ENCODE results near the gene CPSF2. TPM values are rescaled to one million over a fixed set of nuclear protein-coding genes. Genes with fewer than 3 reads are reported as not detected.

Gene CPSF2
- total and polyA plus RNA-seq, 2 of the 13 experiments (the other 11 are each of a cell fraction or from before 2014, with no cell fraction given) = 14.3 to 67.9 TPM

- TF ChIP-seq ZNF703 (CRISPR knock-in tag; IDR thresholded peaks at IDR 0.05; ENCODE audit: borderline replicate concordance) (peak; percentile 91), ZUFSP (CRISPR knock-in tag; IDR thresholded peaks at IDR 0.05; ENCODE audit: borderline replicate concordance) (no peak), ZNF724P (CRISPR knock-in tag; IDR thresholded peaks at IDR 0.05; ENCODE audit: borderline replicate concordance) (peak; percentile 83; the same call in 1 of the 2 replicates), POGK (CRISPR knock-in tag; conservative IDR thresholded peaks at IDR 0.05) (0 out of 2 replicates have a peak, but pooled peaks have one; percentile 29), ZNF530 (CRISPR knock-in tag; IDR thresholded peaks at IDR 0.05; ENCODE audit: low read depth) (no peak), ZNF180 (CRISPR knock-in tag; IDR thresholded peaks at IDR 0.05; ENCODE audit: borderline replicate concordance, low read depth) (no peak), ZNF274 (CRISPR knock-in tag; IDR thresholded peaks at IDR 0.05) (0 out of 2 replicates have a peak, but pooled peaks have one; percentile 52), JDP2 (CRISPR knock-in tag; IDR thresholded peaks at IDR 0.05; ENCODE audit: borderline replicate concordance) (no peak), YY1 (IDR thresholded peaks at IDR 0.05; ENCODE audit: insufficient read depth, insufficient replicate concordance, low read depth, low read length) (peak; percentile 98), ZNF580 (CRISPR knock-in tag; IDR thresholded peaks at IDR 0.05; ENCODE audit: borderline replicate concordance, low read depth) (peak; percentile 45; the same call in 1 of the 2 replicates), CREB1 (IDR thresholded peaks at IDR 0.05) (peak; percentile 65), CREB1 (CRISPR knock-in tag; IDR thresholded peaks at IDR 0.05) (no peak), JUNB (CRISPR knock-in tag; IDR thresholded peaks at IDR 0.05; ENCODE audit: borderline replicate concordance) (0 out of 2 replicates have a peak, but pooled peaks have one; percentile 37), GATA4 (IDR thresholded peaks at IDR 0.05; ENCODE audit: borderline replicate concordance, low read depth) (no peak), ZNF382 (CRISPR knock-in tag; IDR thresholded peaks at IDR 0.05; ENCODE audit: borderline replicate concordance) (no peak), FOXO4 (CRISPR knock-in tag; conservative IDR thresholded peaks at IDR 0.05) (peak; percentile 98; the same call in 1 of the 2 replicates), MED1 (CRISPR knock-in tag; IDR thresholded peaks at IDR 0.05) (peak; percentile 48), ZNF282 (IDR thresholded peaks at IDR 0.05; ENCODE audit: partially characterized antibody) (no peak), MAF1 (CRISPR knock-in tag; IDR thresholded peaks at IDR 0.05; ENCODE audit: borderline replicate concordance) (0 out of 2 replicates have a peak, but pooled peaks have one; percentile 61), ZBTB7B (CRISPR knock-in tag; IDR thresholded peaks at IDR 0.05) (no peak), ETV5 (CRISPR knock-in tag; IDR thresholded peaks at IDR 0.05; ENCODE audit: borderline replicate concordance) (no peak), ZNF160 (CRISPR knock-in tag; IDR thresholded peaks at IDR 0.05) (no peak), ZNF7 (CRISPR knock-in tag; IDR thresholded peaks at IDR 0.05) (no peak)
Measured at GRCh38 chr14:92121670-92122350, at the start of gene CPSF2, which contains the start of gene NDUFB1 (continued).
